ENCODE data around the gene MYRF. TPM values are rescaled to one million over a fixed set of nuclear protein-coding genes. Genes with fewer than 3 reads are reported as not detected.
A peak's percentile ranks its signal among the peaks of the same experiment; 100 is the strongest.

Gene MYRF
- total RNA-seq, 1 donor from 2014 or later = 1.9 TPM

GRCh38 chr11:61752925-61753521 lies 587 bp downstream of the MYRF start:
- Mint-ChIP-seq H3K36me3 (no peaks in the 10 kb centered on the region), H3K4me1 (peaks cover 41% of the 10 kb centered on the region), H3K27me3 (ENCODE audit: insufficient read depth, low read depth) (peaks cover 27% of the 10 kb centered on the region), H3K4me3 (peak overlapping the region; percentile 85), H3K9me3 (no peaks in the 10 kb centered on the region), H3K27ac (peak overlapping the region; percentile 63)
- no peak overlapping the region for H3K9ac ChIP-seq
- no peaks in the 10 kb centered on the region for H4K20me1 ChIP-seq (ENCODE audit: low read depth)
- H3K27ac ChIP-seq = no peak overlapping the region
- H3K4me2 ChIP-seq = peak overlapping the region; percentile 89
- peaks cover 33% of the 10 kb centered on the region for H3K27me3 ChIP-seq
- H3F3A ChIP-seq (ENCODE audit: low read depth) = peaks cover 13% of the 10 kb centered on the region
- H3K36me3 ChIP-seq = no peaks in the 10 kb centered on the region
- peak overlapping the region; percentile 59 for H3K4me3 ChIP-seq
- peaks cover 20% of the 10 kb centered on the region for H3K4me1 ChIP-seq
- H2AFZ ChIP-seq (replicated peaks) = peak overlapping the region; percentile 82
- H3K79me2 ChIP-seq (ENCODE audit: low read depth) = no peaks in the 10 kb centered on the region
- H3K9me3 ChIP-seq (ENCODE audit: low read depth) = no peaks in the 10 kb centered on the region
- TF ChIP-seq EZH2phosphoT487 (IDR thresholded peaks at IDR 0.05) (no peak), EZH2 (IDR thresholded peaks at IDR 0.05) (peak; percentile 12)
- DNase-seq (ENCODE audit: low spot score) = no peak

GRCh38 chr11:61753672-61754071 lies 1.2 kb downstream of the MYRF start:
- TF ChIP-seq EZH2 (IDR thresholded peaks at IDR 0.05) = no peak
- Histone ChIP-seq H3K27me3 (peaks cover 33% of the 10 kb centered on the region), H3K4me2 (no peak overlapping the region), H3K9me3 (ENCODE audit: low read depth) (no peaks in the 10 kb centered on the region), H4K20me1 (ENCODE audit: low read depth) (no peaks in the 10 kb centered on the region), H3K27ac (no peak overlapping the region), H3F3A (ENCODE audit: low read depth) (peaks cover 13% of the 10 kb centered on the region), H3K79me2 (ENCODE audit: low read depth) (no peaks in the 10 kb centered on the region), H3K36me3 (no peaks in the 10 kb centered on the region), H3K9ac (no peak overlapping the region), H3K4me3 (no peak overlapping the region), H3K4me1 (peaks cover 20% of the 10 kb centered on the region), H2AFZ (replicated peaks) (no peak overlapping the region)
- Mint-ChIP-seq H3K4me1 (peaks cover 37% of the 10 kb centered on the region), H3K4me3 (peak overlapping the region; percentile 85), H3K27me3 (ENCODE audit: insufficient read depth, low read depth) (peaks cover 27% of the 10 kb centered on the region), H3K36me3 (no peaks in the 10 kb centered on the region), H3K27ac (no peak overlapping the region), H3K9me3 (no peaks in the 10 kb centered on the region)
- no peak for DNase-seq (ENCODE audit: low spot score)

GRCh38 chr11:61754534-61755482 lies 2.4 kb downstream of the MYRF start:
- no peaks in the 10 kb centered on the region for H3K36me3 ChIP-seq
- H3K27ac Mint-ChIP-seq = no peak overlapping the region
- no peaks in the 10 kb centered on the region for H3K9me3 Mint-ChIP-seq
- TF ChIP-seq EZH2 (IDR thresholded peaks at IDR 0.05) = no peak
- TF ChIP-seq CTCF (IDR thresholded peaks at IDR 0.05) = no peak
- TF ChIP-seq EZH2phosphoT487 (IDR thresholded peaks at IDR 0.05) = no peak
- peaks cover 28% of the 10 kb centered on the region for H3K4me1 Mint-ChIP-seq
- H3K79me2 ChIP-seq (ENCODE audit: low read depth) = no peaks in the 10 kb centered on the region
- H3K9ac ChIP-seq = no peak overlapping the region
- peak; percentile 51 for DNase-seq (ENCODE audit: low spot score)
- H3K4me1 ChIP-seq = peaks cover 11% of the 10 kb centered on the region
- no peak overlapping the region for H3K4me2 ChIP-seq
- no peaks in the 10 kb centered on the region for H4K20me1 ChIP-seq (ENCODE audit: low read depth)
- peak overlapping the region; percentile 30 for H3K4me3 Mint-ChIP-seq
- peaks cover 16% of the 10 kb centered on the region for H3F3A ChIP-seq (ENCODE audit: low read depth)
- H3K27me3 Mint-ChIP-seq (ENCODE audit: insufficient read depth, low read depth) = peaks cover 29% of the 10 kb centered on the region
- no peaks in the 10 kb centered on the region for H3K9me3 ChIP-seq (ENCODE audit: low read depth)
- no peak overlapping the region for H2AFZ ChIP-seq (replicated peaks)
- H3K27me3 ChIP-seq = peaks cover 33% of the 10 kb centered on the region
- H3K36me3 Mint-ChIP-seq = no peaks in the 10 kb centered on the region
- no peak overlapping the region for H3K27ac ChIP-seq
- no peak overlapping the region for H3K4me3 ChIP-seq

- H3K79me2 ChIP-seq (ENCODE audit: low read depth) = no peaks in the 10 kb centered on the region
- H3K4me3 Mint-ChIP-seq = no peak overlapping the region
- H2AFZ ChIP-seq (replicated peaks) = no peak overlapping the region
- no peak overlapping the region for H3K4me2 ChIP-seq
- H3K9me3 Mint-ChIP-seq = no peaks in the 10 kb centered on the region
- H4K20me1 ChIP-seq (ENCODE audit: low read depth) = no peaks in the 10 kb centered on the region
- H3K9ac ChIP-seq = no peak overlapping the region
- peaks cover 5% of the 10 kb centered on the region for H3F3A ChIP-seq (ENCODE audit: low read depth)
- no peak for TF ChIP-seq CTCF (IDR thresholded peaks at IDR 0.05)
- TF ChIP-seq EZH2 (IDR thresholded peaks at IDR 0.05) = no peak
- no peak for TF ChIP-seq EZH2phosphoT487 (IDR thresholded peaks at IDR 0.05)
- H3K36me3 Mint-ChIP-seq = no peaks in the 10 kb centered on the region
- H3K9me3 ChIP-seq (ENCODE audit: low read depth) = no peaks in the 10 kb centered on the region
- peaks cover 6% of the 10 kb centered on the region for H3K4me1 ChIP-seq
- no peak overlapping the region for H3K4me3 ChIP-seq
- DNase-seq (ENCODE audit: low spot score) = no peak
- H3K27ac ChIP-seq = no peak overlapping the region
- H3K4me1 Mint-ChIP-seq = peaks cover 19% of the 10 kb centered on the region
- no peaks in the 10 kb centered on the region for H3K36me3 ChIP-seq
- H3K27ac Mint-ChIP-seq = peak overlapping the region; percentile 42
- peaks cover 22% of the 10 kb centered on the region for H3K27me3 Mint-ChIP-seq (ENCODE audit: insufficient read depth, low read depth)
- peaks cover 29% of the 10 kb centered on the region for H3K27me3 ChIP-seq
These were observed 3.7 kb downstream of the MYRF start for GRCh38 chr11:61756147-61756451.

Data from neural progenitor cell (in vitro differentiated cells).